Measurements from ENCODE around the gene C10orf53.

C10orf53 gene

GRCh38 chr10:49651039-49651835 is 28.2 kb upstream of the C10orf53 start:
- no peaks in the 10 kb centered on the region for H4K20me1 ChIP-seq (ENCODE audit: insufficient read depth, low read length, poor library complexity, severe bottlenecking)
- no peaks in the 10 kb centered on the region for H3K9me2 ChIP-seq (replicated peaks; ENCODE audit: low read depth, low read length)
- H3K79me2 ChIP-seq (ENCODE audit: insufficient read depth, low read length): no peaks in the 10 kb centered on the region
- no peak overlapping the region for H3K4me3 ChIP-seq (ENCODE audit: low read length, poor library complexity, severe bottlenecking)
- no peaks in the 10 kb centered on the region for H3K9me3 ChIP-seq (ENCODE audit: insufficient read depth, low read depth, low read length)
- no peaks in the 10 kb centered on the region for H3F3A ChIP-seq (ENCODE audit: low read depth)
- no peak overlapping the region for H3K9ac ChIP-seq (ENCODE audit: low read depth, low read length, poor library complexity, severe bottlenecking)
- TF ChIP-seq CTCF (conservative IDR thresholded peaks at IDR 0.05; ENCODE audit: low read length): no peak
- no peak for TF ChIP-seq EZH2phosphoT487 (IDR thresholded peaks at IDR 0.05; ENCODE audit: borderline replicate concordance)
- H3K36me3 ChIP-seq (ENCODE audit: insufficient read depth, low read length): no peaks in the 10 kb centered on the region
- H3K27me3 ChIP-seq (ENCODE audit: insufficient read depth, low read length, poor library complexity, severe bottlenecking): no peaks in the 10 kb centered on the region
- H3K4me2 ChIP-seq (ENCODE audit: low read depth, low read length, poor library complexity, severe bottlenecking): no peak overlapping the region
- H3K4me1 ChIP-seq (ENCODE audit: insufficient read depth, low read length, poor library complexity, severe bottlenecking): no peaks in the 10 kb centered on the region
- H2AFZ ChIP-seq (ENCODE audit: low read length): no peak overlapping the region

GRCh38 chr10:49651917-49652316 is 27.5 kb upstream of the C10orf53 start:
- Histone ChIP-seq H3K9ac (ENCODE audit: low read depth, low read length, poor library complexity, severe bottlenecking) (no peak overlapping the region), H3K79me2 (ENCODE audit: insufficient read depth, low read length) (no peaks in the 10 kb centered on the region), H3K4me2 (ENCODE audit: low read depth, low read length, poor library complexity, severe bottlenecking) (no peak overlapping the region), H3K9me3 (ENCODE audit: insufficient read depth, low read depth, low read length) (no peaks in the 10 kb centered on the region), H2AFZ (ENCODE audit: low read length) (no peak overlapping the region), H3K9me2 (replicated peaks; ENCODE audit: low read depth, low read length) (no peaks in the 10 kb centered on the region), H4K20me1 (ENCODE audit: insufficient read depth, low read length, poor library complexity, severe bottlenecking) (no peaks in the 10 kb centered on the region), H3F3A (ENCODE audit: low read depth) (no peaks in the 10 kb centered on the region), H3K4me3 (ENCODE audit: low read length, poor library complexity, severe bottlenecking) (no peak overlapping the region), H3K36me3 (ENCODE audit: insufficient read depth, low read length) (no peaks in the 10 kb centered on the region), H3K27me3 (ENCODE audit: insufficient read depth, low read length, poor library complexity, severe bottlenecking) (no peaks in the 10 kb centered on the region), H3K4me1 (ENCODE audit: insufficient read depth, low read length, poor library complexity, severe bottlenecking) (no peaks in the 10 kb centered on the region)
- TF ChIP-seq EZH2phosphoT487 (IDR thresholded peaks at IDR 0.05; ENCODE audit: borderline replicate concordance) (no peak), CTCF (conservative IDR thresholded peaks at IDR 0.05; ENCODE audit: low read length) (no peak)

- H3K4me3 ChIP-seq (ENCODE audit: low read length, poor library complexity, severe bottlenecking): no peak overlapping the region
- no peaks in the 10 kb centered on the region for H3K27me3 ChIP-seq (ENCODE audit: insufficient read depth, low read length, poor library complexity, severe bottlenecking)
- no peak overlapping the region for H2AFZ ChIP-seq (ENCODE audit: low read length)
- TF ChIP-seq EZH2phosphoT487 (IDR thresholded peaks at IDR 0.05; ENCODE audit: borderline replicate concordance) (no peak), CTCF (conservative IDR thresholded peaks at IDR 0.05; ENCODE audit: low read length) (no peak)
- no peaks in the 10 kb centered on the region for H4K20me1 ChIP-seq (ENCODE audit: insufficient read depth, low read length, poor library complexity, severe bottlenecking)
- H3F3A ChIP-seq (ENCODE audit: low read depth): no peaks in the 10 kb centered on the region
- H3K36me3 ChIP-seq (ENCODE audit: insufficient read depth, low read length): no peaks in the 10 kb centered on the region
- no peaks in the 10 kb centered on the region for H3K79me2 ChIP-seq (ENCODE audit: insufficient read depth, low read length)
- H3K9ac ChIP-seq (ENCODE audit: low read depth, low read length, poor library complexity, severe bottlenecking): no peak overlapping the region
- no peaks in the 10 kb centered on the region for H3K9me2 ChIP-seq (replicated peaks; ENCODE audit: low read depth, low read length)
- H3K4me1 ChIP-seq (ENCODE audit: insufficient read depth, low read length, poor library complexity, severe bottlenecking): no peaks in the 10 kb centered on the region
- H3K9me3 ChIP-seq (ENCODE audit: insufficient read depth, low read depth, low read length): no peaks in the 10 kb centered on the region
- no peak overlapping the region for H3K4me2 ChIP-seq (ENCODE audit: low read depth, low read length, poor library complexity, severe bottlenecking)
Measured at GRCh38 chr10:49652421-49653272, 26.8 kb upstream of the C10orf53 start.
